GM21423 (cell line): ENCODE results near the gene HCRTR1.

Source experiments
- ATAC-seq: cut with Tn5 transposase; IDR thresholded peaks from one replicate; pipeline ENCODE4 v1.9.1; 2021; ENCODE audit warnings: mild to moderate bottlenecking, moderate library complexity; ENCODE audit not compliant: unreplicated experiment

The HCRTR1 gene

DNA sequence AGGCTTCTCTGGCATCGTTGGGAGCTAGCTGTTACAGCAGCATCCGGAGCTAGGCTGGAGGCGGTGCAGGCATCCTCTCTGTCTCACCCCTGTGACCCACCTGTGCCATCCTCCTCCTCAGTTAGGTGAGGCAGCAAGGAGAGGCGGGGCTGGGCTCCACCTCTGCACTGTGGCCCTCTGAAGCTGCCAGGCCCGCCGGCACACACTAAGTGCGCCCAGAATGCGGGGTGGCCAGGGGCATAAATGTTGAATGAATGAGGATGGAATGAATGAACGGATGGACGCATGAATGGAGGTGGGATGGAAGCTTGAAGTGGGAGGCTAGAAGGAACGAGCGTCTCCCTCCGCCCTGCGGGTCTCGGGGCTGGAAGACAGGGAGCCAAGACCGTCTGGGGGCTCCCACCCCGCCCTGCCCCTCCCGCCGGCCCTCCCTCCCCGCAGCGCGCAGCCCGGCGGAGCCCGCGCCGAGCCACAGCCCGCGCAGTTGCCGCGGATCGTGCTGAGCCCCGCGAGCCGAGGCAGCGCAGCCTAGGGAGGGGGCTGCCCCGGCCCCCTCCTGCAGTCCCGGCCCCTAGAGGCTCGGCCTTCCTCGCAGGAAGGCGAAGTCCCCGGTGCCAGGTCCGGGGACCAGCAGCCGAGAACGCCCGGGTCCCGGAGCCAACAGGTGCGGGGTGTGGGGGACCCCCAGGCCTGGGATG lies at the start of gene HCRTR1:
TSS of gene HCRTR1 (plus strand) at position 472 of the 698 bp plus-strand sequence. CDS start 1,504 bp downstream, outside the sequence.
- ATAC-seq = no peak

DNA sequence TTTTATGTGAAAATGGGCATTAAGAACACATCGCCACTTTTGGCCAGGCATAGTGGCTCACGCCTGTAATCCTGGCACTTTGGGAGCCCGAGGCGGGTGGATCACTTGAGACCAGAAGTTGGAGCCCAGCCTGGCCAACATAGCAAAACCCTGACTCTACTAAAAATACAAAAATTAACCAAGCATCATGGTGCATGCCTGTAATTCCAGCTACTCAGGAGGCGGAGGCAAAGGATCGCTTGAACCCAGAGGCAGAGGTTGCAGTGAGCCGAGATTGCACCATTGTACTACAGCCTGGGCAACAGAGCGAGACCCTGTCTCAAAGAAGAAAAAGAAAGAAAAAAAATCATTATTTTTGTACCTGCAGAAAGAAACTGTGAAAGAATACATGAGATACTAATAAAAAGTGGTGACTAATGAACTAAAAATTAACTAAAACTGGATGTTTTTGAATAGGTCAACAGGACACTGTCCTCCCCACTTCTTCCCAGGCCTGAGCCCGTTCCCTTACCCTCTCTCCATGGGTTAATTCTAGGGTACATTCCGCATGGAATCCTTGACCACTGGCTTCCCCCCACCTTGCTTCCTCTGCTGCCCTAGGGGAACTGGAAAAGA lies 49.4 kb upstream of the HCRTR1 start:
- ATAC-seq = no peak

DNA sequence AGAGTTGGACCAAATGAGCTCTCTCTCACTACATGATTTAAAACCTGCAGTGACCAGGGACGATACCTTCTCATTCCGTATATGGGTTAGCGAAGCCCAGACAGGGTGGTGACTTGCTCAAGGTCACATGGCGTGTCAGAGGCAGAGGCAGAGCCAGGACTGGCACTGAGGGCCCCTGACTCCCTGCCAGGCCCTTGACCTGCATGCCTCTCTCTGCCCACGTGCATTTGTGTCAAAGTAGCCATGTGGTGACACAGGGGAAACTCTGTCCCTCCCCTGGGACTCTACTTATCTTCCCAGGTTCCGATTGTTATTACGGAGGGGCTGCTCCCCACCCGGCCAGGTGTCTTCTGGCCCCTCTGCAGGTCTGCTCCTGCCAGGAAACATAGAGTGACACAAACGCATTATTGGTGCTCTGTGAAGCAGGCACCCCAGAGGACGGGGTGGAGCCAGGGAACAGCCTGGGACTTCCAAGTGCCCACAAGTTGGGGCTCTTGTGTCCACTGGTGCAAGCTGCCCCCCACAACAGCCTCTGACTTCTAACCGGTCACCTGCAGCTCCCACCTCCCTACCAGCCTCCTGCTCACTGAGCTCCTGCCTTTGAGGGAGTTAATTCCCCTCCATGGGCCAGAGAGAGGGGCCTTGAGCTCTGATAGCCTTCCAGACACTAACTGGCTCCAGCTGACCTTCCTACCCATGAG lies 48.4 kb upstream of the HCRTR1 start:
- ATAC-seq = no peak

DNA sequence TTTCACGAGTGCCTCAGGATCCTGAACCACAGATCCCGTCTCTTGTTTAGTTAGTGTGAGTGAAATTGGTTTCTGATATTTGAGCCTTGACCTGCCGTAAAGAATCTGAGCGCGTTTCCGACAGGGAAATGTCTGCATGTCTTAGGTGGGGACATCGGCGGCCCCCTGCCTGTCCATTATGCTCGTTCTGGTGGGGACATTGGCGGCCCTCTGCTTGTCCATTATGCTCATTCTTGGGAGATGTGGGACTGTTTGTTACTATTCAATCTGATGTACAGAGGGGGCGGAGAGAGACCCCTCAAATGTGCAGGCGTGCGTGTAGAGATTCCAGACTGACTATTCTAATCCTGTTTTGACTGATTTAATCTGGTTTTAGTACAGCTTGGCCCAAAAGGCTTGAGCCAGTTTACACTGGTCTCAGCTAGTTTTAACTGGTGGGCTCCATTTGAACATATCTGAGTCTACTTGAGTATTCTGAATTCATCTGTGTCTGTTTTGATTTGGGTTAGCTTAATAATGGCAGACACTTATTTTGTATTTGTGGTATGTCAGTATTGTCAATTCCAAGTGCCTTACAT lies 47.8 kb upstream of the HCRTR1 start:
- ATAC-seq = no peak

DNA sequence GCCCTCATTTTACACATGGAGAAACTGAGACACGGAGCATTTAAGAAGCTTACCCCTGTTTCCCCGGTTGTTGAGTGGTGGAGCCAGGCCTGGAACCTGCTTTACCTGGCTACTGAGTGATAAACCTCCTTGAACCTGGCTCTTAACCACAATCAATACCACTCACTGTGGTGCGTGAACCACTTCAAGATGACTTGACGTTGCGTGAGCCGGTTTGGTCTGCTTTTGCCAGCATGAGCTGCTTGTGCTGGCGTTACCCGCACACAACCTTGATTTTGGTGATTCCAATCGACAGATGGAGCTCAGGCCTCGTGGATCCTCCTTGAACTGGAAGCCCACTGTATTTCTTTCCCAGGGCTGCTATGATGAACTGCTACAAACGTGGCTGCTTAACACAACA lies 47.3 kb upstream of the HCRTR1 start:
- ATAC-seq = no peak

DNA sequence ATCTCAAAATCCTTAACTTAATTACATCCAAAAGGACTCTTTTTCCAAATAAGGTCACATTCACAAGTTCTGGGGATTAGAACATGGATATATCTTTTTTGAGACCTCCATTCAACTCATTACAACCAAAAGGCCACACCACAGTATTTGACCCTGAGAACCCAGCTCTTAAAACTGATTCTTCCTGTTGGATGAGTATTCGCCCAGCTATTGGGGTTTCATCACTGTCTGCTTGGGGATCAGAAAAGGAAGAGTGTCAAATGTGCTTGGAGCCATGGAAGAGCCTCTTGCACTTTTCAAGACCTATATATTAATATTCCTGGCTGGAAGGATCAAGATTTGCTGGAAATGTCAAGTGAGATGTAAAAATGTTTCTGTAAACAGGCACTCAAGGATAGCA lies 46.6 kb upstream of the HCRTR1 start:
- no peak for ATAC-seq

DNA sequence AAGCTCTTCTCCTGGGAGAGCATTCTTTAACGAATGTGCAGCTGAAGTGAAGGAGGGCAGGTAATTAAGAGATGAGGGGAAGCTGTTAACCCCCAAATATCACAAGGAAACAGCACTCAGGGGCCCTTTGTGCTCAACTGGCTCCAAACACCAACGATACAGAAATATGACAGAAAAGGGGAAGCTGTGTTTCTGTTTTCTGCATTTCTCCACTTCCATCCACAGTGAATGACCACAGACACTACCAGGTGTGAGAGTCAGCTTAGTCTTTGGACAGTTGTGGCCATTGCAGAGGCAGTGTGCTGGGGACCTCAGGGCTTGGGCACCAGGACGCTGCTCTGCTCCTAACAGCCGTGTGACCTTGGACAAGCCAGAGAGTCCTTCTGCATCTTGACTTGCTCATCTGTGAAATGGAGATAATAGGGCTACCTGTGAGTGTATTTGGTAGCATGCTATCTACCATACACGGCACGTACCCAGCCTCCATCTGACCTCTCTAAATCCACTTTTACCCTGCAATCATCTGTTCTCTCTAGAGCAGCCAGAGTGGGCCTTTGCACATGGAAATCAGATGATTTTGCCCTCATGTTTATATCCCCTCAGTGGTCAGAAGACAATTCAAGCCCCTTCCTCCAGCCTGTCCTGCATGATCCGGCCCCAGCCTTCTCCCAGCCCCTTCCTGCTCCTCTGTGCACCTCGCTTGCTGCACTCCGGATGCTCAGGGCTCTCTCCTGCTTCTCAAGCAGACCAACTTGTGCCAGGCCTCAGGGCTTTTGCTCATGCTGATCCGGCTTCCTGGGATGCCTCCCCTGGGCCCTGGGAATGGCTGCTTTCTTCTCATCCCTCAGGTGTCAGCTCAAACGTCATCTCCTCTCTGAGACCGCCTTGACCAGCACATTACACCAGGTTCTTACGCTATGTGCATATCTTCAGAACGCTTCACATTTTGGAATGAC lies 45.9 kb upstream of the HCRTR1 start:
- ATAC-seq = no peak

DNA sequence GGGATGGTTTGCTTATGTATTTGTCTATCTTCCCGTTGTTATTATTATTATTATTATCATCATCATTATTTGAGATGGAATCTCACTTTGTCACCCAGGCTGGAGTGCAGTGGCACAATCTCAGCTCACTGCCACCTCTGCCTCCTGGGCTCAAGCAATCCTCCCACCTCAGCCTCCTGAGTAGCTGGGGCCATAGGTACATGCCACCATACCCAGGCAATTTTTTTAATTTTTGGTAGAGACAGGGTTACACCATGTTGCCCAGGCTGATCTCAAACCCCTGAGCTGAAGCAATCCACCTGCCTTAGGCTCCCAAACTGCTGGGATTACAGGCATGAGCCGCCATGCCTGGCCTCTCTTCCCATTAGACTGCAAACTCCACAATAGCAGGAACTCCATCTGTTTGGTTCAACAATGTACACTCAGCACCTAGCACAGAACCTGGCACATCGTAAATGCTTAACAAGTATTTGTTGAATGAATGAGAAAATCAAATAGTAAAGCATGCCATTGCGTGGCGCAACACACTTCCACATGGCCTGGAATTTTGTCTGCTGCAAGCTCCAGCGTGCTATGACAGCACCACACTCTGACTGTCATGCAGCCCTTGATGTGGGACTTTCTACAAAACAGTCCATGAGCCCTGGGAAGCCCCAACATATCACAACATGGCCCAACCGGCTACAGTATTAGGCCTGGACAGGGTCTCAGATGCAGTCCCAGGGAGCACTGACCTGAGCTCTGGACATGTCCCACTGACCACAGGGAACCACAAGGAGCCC lies 45.0 kb upstream of the HCRTR1 start:
- no peak for ATAC-seq

DNA sequence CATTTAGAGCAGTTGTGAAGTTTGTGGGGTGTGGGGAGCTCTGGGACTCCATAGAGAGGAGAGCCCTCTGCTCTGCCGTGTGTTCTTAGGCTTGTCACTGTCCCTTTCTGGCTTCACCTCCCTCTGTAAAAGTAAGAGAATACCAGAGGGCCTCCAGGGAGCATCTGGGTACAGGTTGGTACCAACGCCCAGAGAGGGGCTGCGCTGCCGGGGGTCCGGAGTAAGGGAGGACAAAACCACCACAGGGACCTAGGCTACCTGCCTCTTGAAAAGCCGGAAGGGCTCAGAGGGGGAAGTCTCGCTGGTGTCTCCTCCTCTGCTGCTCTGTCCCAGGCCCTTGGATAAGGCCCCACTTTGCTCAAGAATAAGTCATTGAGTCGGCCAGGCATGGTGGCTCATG lies 44.2 kb upstream of the HCRTR1 start:
- no peak for ATAC-seq

DNA sequence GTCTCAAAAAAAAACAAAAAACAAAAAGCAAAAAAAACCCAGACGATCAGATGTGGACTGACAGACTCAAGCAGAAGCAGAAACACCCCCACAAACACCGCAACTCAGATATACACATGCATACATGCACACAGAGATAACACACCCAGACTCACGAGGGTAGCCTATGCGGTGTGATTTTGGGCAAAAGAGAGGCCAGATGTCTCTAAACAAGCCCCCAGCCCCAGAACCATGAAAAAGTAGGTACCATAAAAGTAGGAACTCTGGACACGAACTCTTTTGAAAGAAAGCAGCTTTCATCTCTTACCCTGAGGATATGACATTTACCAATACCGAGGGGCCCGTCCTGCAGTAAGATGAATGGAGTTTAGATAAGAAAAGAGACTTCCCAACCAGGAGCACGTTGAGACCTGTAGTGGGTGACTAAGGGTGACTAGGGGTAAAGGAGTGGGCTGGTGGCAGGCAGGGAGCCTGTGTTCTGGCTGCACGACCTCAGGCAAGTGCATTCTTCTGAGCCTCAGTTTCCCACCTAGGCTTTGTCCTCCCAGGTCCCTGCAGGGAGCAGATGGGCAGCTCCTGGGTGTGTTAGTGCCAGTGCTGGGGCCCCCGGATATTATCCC lies 42.6 kb upstream of the HCRTR1 start:
- no peak for ATAC-seq

DNA sequence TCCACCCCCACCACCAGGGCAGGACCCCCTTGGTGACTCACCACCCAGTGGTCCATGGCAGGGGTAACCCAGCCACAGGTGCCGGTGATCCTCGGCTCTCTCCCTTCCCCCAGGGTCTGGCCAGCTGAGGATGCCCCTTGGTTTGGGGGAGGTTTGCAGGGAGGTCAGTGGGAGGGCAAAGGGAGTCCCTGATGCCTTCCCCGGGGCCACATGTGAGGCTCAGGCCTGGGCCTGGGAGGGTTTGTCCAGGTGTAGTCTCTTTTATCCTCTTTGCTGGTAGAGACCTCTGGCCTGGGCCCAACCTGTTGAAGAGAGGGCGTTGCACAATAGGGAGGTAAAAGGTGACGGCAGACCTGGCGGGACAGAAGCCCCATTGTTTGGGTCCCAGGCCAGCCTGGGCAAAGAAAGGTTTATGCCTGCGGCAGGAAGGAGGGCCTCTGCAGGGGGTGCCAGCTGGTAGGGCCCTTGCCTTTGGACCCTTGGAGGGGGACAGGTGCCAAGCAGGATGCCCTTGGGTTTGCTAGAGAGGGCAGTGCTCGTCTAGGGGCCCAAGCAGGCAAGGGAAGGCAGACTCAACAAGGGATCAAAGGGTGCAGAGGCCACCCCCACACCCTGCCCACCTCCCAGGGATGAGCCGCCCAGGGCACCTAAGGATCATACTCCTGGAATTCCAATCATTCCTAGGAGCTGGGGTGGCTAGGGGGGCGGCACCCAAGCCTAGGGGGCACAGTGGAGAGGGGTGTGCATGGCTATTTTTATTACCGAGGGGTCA lies 41.9 kb upstream of the HCRTR1 start:
- ATAC-seq = no peak

DNA sequence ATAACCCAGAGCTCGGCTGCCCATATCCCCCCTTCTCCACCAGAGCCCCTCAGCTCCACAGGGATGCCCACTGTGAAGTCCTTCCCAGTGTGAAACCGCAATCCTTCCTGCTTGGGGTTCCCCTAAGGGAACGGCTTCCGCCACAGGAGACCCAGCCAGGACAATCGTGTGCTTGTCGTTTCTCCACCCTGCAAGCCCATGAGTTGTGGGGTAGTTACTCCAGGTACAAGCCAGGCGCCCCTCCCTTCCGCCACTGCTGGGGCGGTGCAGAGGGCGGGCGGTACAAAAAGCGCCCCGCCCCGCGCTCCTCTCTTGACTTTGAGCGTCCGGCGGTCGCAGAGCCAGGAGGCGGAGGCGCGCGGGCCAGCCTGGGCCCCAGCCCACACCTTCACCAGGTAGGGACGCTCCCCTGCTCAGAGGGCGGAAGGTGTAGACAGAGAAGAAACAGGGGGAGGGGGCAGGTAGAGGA lies 41.3 kb upstream of the HCRTR1 start, which contains the start of gene TINAGL1:
TSS of gene TINAGL1 (plus strand) at position 315 of the 469 bp plus-strand sequence. CDS start 634 bp downstream, outside the sequence.
- no peak for ATAC-seq

DNA sequence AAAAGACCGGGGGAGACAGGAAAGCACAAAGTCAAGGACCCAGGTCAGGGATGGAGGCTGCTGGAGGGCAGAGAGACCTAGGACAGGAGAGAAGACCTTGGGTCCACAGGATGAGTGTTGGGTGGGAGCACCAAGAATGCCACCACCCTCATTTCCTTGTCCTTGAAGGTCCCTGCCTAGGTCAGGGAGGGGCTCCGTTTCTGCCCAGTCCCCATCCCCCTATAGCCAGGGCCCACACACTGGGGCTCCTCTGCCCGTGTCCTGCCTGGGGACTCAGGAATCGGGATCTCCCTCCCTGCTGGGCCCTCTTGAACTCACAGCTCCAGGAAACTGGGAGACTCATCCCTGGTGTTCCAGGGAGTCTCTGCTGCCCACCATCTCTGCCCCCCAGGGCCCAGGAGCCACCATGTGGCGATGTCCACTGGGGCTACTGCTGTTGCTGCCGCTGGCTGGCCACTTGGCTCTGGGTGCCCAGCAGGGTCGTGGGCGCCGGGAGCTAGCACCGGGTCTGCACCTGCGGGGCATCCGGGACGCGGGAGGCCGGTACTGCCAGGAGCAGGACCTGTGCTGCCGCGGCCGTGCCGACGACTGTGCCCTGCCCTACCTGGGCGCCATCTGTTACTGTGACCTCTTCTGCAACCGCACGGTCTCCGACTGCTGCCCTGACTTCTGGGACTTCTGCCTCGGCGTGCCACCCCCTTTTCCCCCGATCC lies 40.6 kb upstream of the HCRTR1 start:
- ATAC-seq = no peak

DNA sequence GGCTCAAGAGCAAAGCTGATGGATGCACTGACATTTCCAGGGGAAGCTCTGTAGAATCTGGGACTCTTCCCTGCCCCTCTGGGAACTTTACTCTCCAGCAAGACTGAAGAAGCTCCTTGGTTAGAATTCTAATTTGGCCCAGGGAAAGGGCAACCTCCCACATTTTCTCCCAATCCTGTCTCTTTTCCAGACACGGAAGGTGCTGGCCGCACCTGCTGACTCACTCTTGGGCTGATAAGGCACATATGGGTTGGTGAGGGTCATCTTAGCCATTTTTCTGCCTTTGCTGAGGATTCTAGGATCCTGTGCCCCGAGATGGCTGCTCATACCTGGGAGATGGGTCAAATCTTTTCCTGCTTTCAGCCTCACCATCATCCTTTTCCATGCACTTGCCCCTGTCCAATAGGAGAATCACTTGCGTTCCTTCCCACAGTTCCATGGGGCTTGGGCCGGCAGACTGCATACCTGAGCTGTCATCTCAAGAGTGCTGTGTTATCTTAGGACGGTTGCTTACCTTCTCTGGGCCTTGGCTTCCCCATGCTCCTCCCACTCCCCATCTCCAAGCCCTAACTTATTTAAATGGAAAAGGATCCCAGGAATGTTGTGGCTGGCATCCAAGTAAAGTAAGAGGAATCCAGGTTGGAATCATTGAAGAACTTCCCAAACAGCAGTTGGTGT lies 39.8 kb upstream of the HCRTR1 start:
- no peak for ATAC-seq

DNA sequence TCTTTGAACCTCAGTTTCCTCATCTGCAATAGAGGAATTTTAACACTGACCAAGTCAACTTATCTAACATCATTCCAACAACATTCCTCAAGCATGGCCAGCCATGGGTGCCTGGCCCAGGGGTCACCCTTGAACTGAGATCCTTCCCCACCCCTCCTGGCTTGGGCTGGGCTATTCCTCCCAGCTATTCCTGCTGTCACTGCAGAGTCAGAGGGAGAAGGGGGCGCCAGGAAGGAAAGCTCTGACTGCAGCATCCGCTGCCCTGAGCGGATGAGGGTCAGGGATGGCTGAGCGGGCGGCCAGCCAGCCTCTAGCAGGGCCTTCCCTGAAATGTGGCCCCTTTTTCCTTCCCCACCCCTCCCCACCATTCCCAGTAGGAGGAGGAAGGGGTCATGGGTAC lies 38.1 kb upstream of the HCRTR1 start:
- no peak for ATAC-seq

DNA sequence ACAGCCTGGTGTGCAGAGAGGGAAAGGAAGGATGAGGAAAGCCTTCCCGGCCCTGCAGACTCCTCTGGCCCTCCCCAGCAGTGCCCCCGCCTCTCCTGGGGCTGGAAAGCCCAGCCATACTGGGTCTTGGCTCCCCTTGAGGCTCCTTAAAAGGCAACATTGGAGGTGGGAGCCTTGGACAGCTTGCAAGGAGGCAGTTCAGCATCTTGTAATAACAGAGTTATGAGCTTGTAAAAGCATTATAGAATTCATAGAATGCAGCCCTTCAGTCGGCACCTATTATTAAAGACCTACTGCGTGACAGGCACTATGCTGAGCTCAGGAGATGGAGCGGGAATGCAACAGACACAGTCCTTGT lies 37.0 kb upstream of the HCRTR1 start:
- no peak for ATAC-seq

DNA sequence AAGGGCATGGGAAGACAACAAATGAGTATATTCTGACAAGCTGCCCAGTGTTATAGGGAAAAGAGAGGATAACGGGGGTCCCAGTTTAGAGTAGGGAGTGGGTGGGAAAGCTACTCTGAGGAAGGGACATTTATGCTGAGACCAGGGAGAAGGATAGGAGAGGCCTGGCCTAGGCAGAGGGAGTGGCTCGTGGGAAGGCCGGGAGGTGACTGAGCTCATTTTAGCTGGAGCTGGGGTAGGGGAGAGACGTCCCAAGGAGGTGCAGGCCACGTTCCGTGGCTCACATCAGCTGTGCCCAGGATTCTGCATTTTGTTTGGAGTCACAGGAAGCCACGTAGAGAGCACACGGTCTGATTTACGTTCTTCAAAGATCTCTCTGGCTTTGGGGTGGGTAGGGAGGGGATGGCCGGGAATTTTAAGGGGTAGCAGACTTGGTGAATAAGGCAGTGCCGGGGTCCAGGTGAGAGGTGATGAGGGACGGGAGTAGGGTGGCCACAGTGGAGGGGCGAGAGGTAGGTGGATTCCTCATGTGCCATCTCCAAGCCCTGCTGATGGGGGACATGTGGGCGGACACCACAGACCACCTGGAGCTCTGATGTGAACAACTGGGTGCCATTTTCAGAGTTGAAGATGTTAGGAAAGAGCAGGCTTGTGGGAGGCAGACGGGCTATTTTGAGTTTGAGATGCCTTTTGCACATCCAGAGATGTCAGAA lies 36.4 kb upstream of the HCRTR1 start:
- ATAC-seq = no peak
